Lower leg skin (tissue), 3 donors: Measurements from ENCODE around the gene CCSER2.

Experiments
- POLR2A ChIP-seq, 2 donors: fragments of 450-650 bp; IDR thresholded peaks; one replicate each; pipeline ENCODE4 v1.6.1; 2016 to 2017; ENCODE audit warnings: antibody characterized with exemption in 2 of 2, mild to moderate bottlenecking in 1 of 2, moderate library complexity in 1 of 2
- TF ChIP-seq, protein P1 (sequence below), 3 donors: fragments of 450-650 bp; IDR thresholded peaks; one replicate each; pipeline ENCODE4 v1.5.1; 2016; ENCODE audit warnings: antibody characterized with exemption in 3 of 3, mild to moderate bottlenecking in 3 of 3, moderate library complexity in 2 of 3

DNA sequence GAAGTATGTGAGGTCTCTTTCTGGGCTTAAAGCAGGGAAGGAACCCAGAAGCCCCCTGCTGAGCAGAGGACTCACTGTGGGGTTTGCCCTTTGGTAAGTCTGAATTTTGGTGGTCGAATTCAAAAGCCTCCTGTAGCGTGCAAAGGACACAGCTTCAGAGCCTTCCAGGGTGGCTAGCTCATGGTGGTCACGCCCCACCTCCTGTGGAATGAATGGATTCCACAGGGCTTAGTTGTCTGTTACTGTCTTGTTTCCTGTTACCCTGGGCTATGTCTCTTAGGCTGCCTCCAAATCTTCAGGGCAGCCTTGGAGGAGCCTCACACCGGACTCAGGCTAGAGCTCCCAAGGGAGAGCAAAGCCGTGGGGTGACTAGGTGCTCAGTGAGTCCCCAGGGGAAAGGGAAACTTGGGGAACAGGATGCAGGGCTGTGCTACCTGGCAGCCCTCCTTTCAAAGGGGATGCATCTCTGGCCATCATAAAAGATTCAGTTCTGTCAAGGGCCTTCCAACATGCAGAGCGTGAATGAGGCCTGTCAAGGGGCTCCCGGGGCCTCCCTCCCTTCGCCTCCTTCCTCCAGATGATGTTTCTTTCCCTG, 211.7 kb downstream of the CCSER2 start:
- TF ChIP-seq, protein P1, sequence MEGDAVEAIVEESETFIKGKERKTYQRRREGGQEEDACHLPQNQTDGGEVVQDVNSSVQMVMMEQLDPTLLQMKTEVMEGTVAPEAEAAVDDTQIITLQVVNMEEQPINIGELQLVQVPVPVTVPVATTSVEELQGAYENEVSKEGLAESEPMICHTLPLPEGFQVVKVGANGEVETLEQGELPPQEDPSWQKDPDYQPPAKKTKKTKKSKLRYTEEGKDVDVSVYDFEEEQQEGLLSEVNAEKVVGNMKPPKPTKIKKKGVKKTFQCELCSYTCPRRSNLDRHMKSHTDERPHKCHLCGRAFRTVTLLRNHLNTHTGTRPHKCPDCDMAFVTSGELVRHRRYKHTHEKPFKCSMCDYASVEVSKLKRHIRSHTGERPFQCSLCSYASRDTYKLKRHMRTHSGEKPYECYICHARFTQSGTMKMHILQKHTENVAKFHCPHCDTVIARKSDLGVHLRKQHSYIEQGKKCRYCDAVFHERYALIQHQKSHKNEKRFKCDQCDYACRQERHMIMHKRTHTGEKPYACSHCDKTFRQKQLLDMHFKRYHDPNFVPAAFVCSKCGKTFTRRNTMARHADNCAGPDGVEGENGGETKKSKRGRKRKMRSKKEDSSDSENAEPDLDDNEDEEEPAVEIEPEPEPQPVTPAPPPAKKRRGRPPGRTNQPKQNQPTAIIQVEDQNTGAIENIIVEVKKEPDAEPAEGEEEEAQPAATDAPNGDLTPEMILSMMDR (IDR thresholded peaks at IDR 0.05): no peak
- TF ChIP-seq POLR2A (IDR thresholded peaks at IDR 0.05): no peak
